ENCODE results near the gene ZNF385A. TPM values are rescaled to one million over a fixed set of nuclear protein-coding genes. Genes with fewer than 3 reads are reported as not detected.

The ZNF385A gene
- total and polyA plus RNA-seq, 4 donors = 4.1 to 27.6 (median 16.8) TPM

DNA sequence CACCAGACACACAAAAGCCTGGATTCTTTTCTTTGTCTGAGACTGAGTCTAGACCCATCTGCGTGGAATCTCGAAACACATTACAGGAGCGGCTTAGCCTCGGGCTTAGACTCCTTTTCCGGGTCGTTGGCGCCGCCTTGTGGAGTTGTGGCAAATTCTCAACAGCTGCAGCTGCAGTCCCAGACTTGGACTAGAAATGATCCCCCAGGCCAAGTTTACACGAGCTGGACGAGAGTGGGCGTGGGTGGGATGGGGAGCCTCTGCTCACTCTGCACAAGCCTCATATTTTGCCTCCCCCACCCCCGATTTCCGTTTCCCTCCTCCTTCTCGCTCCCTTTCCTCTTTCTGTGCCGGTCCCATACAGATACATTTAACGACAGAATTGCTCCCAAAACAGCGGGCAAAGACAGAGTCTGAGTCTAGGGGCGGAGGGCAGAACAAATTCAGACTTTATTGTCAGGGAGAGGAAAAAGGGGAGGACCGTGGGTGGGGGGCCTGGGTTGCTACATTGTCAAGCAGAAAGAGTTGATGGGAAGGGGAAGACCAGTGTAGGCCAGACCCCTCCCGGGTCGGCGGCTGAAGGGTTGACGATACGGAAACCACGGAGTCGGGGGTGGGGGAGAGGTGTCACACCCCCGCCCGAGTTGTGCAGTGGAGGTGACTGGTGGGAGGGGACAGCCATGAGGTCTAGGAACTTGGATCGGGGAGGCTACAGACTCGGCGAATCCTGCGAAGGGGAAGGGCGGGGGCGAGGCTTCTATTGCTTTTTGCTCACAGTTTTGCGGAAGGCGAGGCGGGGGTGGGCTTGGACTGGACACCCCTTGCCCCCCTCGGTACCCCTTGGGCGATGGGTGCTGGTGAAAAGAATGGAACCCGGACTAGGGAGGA, 15.6 kb downstream of the ZNF385A start:
- H3K36me3 ChIP-seq (ENCODE audit: control insufficient read depth in 1 of 2, insufficient read depth in 2 of 2, low read length in 1 of 2) = no peaks in the 10 kb centered on the region
- H3K27me3 ChIP-seq (ENCODE audit: control insufficient read depth in 1 of 2, insufficient read depth in 2 of 2, low read length in 1 of 2) = no peaks in the 10 kb centered on the region
- WGBS, 2 donors = 11 to 18% methylated on average over 40 of the region's 40 CpGs
- ATAC-seq (ENCODE audit: low FRiP score) (peak; percentile 86), DNase-seq (peak; percentile 95 to 98)
- H3K4me1 ChIP-seq (ENCODE audit: control insufficient read depth in 1 of 2, insufficient read depth in 2 of 2, low read length in 2 of 2) = no peaks in the 10 kb centered on the region
- H3K9me3 ChIP-seq (ENCODE audit: control insufficient read depth, low read length) = no peaks in the 10 kb centered on the region
- H3K27ac ChIP-seq (ENCODE audit: low read depth in 1 of 2, low read length in 2 of 2) = no peak overlapping the region
- H3K4me3 ChIP-seq (ENCODE audit: low read length in 2 of 2) = no peak overlapping the region
- intact Hi-C loops (cut with DNase I) = loop anchor here (10.0 kb wide), 1 partner anchor 114 kb away; no protein-coding TSS in a partner anchor

DNA sequence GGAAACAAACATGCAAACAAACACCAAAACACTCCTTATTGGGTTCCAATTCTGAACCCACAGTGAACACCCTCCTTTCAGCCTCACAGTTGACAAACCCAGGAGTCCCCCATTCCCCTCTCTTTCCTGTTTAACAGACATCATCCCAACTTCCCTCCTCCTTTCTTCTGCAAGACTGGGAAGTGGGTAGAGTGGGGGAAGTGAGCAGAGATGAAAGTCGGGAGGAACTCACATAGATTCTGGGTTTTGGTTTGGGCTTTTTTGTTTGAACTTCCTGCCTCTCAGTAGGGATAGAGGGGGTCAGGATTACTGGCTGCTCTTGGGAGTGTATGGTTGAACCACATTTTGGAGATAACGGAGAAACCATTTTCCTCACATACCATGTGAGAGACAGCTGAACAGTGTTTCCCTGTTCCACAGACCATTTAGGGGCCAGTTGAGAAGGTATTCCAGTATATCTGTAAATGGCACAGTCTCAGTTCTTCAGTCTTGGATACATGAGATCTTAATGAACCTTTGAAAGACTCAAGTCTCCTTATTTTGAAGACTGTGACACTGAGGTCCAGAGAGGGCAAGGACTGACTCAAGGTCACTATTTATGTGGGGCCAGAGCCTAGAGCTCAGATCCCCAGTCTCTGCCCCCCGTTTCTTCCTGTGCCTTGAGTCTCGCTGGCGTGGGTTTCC, 16.4 kb downstream of the ZNF385A start:
- no peaks in the 10 kb centered on the region for H3K9me3 ChIP-seq (ENCODE audit: control insufficient read depth, low read length)
- DNase-seq (no peak), ATAC-seq (ENCODE audit: low FRiP score) (no peak)
- no peaks in the 10 kb centered on the region for H3K4me1 ChIP-seq (ENCODE audit: control insufficient read depth in 1 of 2, insufficient read depth in 2 of 2, low read length in 2 of 2)
- no peaks in the 10 kb centered on the region for H3K27me3 ChIP-seq (ENCODE audit: control insufficient read depth in 1 of 2, insufficient read depth in 2 of 2, low read length in 1 of 2)
- H3K4me3 ChIP-seq (ENCODE audit: low read length in 2 of 2) = no peak overlapping the region
- intact Hi-C loops (cut with DNase I) = loop anchor here (10.0 kb wide), 1 partner anchor 113 kb away; no protein-coding TSS in a partner anchor
- 19 to 24% methylated on average over 5 of the region's 5 CpGs for WGBS, 2 donors
- H3K27ac ChIP-seq (ENCODE audit: low read depth in 1 of 2, low read length in 2 of 2) = no peak overlapping the region
- no peaks in the 10 kb centered on the region for H3K36me3 ChIP-seq (ENCODE audit: control insufficient read depth in 1 of 2, insufficient read depth in 2 of 2, low read length in 1 of 2)

DNA sequence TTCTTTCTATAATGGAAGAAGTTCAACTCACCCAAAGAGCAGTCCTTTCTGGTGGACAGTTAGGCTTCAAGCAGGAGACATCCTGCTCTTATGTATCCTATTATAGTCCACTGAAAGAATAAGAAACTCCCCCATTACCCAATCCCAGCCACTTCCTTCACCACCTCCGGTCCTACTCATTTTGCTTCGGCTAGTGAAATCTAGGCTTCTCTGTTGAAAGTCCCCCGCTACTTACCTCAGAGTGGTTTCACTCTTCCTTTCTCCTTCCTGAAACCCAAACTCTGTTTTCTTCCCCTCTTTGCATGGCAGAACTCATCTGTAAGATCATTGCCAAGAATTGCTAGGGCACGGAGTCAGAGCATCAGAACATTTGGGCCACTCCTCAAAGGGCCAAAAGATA, 20.1 kb downstream of the ZNF385A start, which contains the start of gene GPR84:
Gene GPR84, minus strand, starts transcription at position 74 of the 400 bp plus-strand sequence. CDS start 635 bp downstream, outside the sequence.
- H3K36me3 ChIP-seq (ENCODE audit: control insufficient read depth in 1 of 2, insufficient read depth in 2 of 2, low read length in 1 of 2) = no peaks in the 10 kb centered on the region
- no peak within 1 kb of the TSS for H3K4me3 ChIP-seq (ENCODE audit: low read length in 2 of 2)
- ATAC-seq (ENCODE audit: low FRiP score) (no peak), DNase-seq (no peak)
- H3K27me3 ChIP-seq (ENCODE audit: control insufficient read depth in 1 of 2, insufficient read depth in 2 of 2, low read length in 1 of 2) = no peaks in the 10 kb centered on the region
- H3K4me1 ChIP-seq (ENCODE audit: control insufficient read depth in 1 of 2, insufficient read depth in 2 of 2, low read length in 2 of 2) = no peaks in the 10 kb centered on the region
- H3K9me3 ChIP-seq (ENCODE audit: control insufficient read depth, low read length) = no peaks in the 10 kb centered on the region
- intact Hi-C loops (cut with DNase I) = loop anchor here (5.0 to 10.0 kb wide), 2 partner anchors 67 to 110 kb away; no protein-coding TSS in a partner anchor
- no peak within 1 kb of the TSS for H3K27ac ChIP-seq (ENCODE audit: low read depth in 1 of 2, low read length in 2 of 2)
- 76 to 80% methylated on average over 4 of the region's 4 CpGs for WGBS, 2 donors

DNA sequence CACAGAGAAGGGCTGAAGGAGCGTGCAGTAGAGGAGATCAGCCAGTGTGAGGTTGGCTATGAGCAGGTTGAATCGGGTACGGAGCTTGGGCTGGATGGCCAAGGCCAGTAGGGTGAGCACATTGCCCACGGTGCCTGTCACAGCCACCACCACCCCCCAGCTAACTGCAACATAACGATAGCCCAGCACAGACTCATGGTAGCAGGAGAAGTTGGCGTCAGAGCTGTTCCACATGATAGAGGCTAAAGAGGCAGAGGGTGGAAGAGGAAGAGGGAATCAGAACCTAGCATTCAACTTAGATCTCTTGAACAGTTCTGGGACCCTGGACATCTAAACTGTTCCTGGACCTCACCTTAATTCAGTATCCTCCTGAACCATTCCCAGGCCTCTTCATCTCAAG, 20.9 kb downstream of the ZNF385A start:
- WGBS, 2 donors = 85 to 90% methylated on average over 6 of the region's 6 CpGs
- intact Hi-C loops (cut with DNase I) = loop anchor here (5.0 to 10.0 kb wide), 2 partner anchors 66 to 109 kb away; no protein-coding TSS in a partner anchor
- no peak for ATAC-seq (ENCODE audit: low FRiP score)

DNA sequence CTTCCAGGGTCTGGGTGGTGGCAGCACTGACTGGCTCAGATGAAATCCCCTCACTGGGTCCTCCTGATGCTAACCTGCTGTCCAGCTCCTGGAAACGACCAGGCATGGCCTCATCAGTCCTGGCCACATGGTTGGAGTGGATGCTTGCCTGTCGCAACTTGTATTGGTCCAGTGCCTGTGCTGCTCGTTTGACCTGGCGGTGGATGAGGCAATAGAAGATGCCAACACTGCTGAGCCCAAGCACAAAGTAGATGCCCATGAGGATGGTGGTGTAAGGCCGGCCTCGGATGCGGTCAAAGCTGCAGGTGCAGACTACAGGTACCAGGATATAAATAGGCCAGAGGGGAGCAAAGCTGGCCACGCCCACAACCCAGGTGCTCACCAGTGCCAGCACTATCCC, 21.5 kb downstream of the ZNF385A start:
- peak in 1 of 2 donors; percentile 49 for DNase-seq
- no peaks in the 10 kb centered on the region for H3K36me3 ChIP-seq (ENCODE audit: control insufficient read depth in 1 of 2, insufficient read depth in 2 of 2, low read length in 1 of 2)
- H3K27me3 ChIP-seq (ENCODE audit: control insufficient read depth in 1 of 2, insufficient read depth in 2 of 2, low read length in 1 of 2) = no peaks in the 10 kb centered on the region
- H3K27ac ChIP-seq (ENCODE audit: low read depth in 1 of 2, low read length in 2 of 2) = no peak overlapping the region
- no peaks in the 10 kb centered on the region for H3K9me3 ChIP-seq (ENCODE audit: control insufficient read depth, low read length)
- H3K4me1 ChIP-seq (ENCODE audit: control insufficient read depth in 1 of 2, insufficient read depth in 2 of 2, low read length in 2 of 2) = no peaks in the 10 kb centered on the region
- no peak overlapping the region for H3K4me3 ChIP-seq (ENCODE audit: low read length in 2 of 2)
- no peak for ATAC-seq (ENCODE audit: low FRiP score)
- WGBS, 2 donors = 80 to 82% methylated on average over 8 of the region's 8 CpGs
- intact Hi-C loops (cut with DNase I) = loop anchor here (5.0 to 10.0 kb wide), 2 partner anchors 66 to 108 kb away; no protein-coding TSS in a partner anchor

More for the DNA sequence above, 20.9 kb downstream of the ZNF385A start:
- Histone ChIP-seq H3K36me3 (ENCODE audit: control insufficient read depth in 1 of 2, insufficient read depth in 2 of 2, low read length in 1 of 2) (no peaks in the 10 kb centered on the region), H3K4me1 (ENCODE audit: control insufficient read depth in 1 of 2, insufficient read depth in 2 of 2, low read length in 2 of 2) (no peaks in the 10 kb centered on the region), H3K27me3 (ENCODE audit: control insufficient read depth in 1 of 2, insufficient read depth in 2 of 2, low read length in 1 of 2) (no peaks in the 10 kb centered on the region), H3K27ac (ENCODE audit: low read depth in 1 of 2, low read length in 2 of 2) (no peak overlapping the region), H3K4me3 (ENCODE audit: low read length in 2 of 2) (no peak overlapping the region), H3K9me3 (ENCODE audit: control insufficient read depth, low read length) (no peaks in the 10 kb centered on the region)
- DNase-seq = no peak

DNA sequence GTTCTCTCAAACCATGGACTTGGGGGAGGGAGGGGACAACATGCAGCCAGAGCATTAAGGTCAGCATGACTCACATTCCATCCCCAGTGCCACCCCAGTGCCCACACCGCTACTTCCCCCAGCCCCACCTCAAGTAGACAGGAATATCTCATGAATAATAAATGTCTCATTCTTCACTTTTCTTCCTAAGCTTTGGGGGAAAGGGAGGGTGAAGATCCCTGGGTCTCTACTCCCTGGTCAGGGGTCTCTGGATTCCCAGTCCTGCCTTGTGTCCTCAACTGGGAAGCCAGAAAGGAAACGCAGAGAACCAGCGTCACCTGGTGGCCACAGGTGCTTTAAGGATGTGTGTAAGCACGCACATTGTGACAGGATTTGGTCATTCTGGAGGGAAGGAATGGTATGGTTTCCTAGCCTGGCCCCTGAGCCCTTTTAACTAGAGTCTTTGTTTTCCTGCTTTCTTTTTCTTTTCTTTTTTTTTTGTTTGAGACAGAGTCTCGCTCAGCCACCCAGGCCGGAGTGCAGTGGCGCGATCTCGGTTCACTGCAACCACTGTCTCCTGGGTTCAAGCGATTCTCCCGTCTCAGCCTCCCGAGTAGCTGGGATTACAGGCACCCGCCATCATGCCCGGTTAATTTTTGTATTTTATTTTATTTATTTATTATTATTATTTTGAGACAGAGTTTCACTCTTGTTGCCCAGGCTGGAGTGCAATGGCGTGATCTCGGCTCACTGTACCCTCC, 23.6 kb downstream of the ZNF385A start:
- DNase-seq = peak; percentile 82 to 89

GRCh38 chr12:54359762-54360351, 24.7 kb downstream of the ZNF385A start:
- no peaks in the 10 kb centered on the region for H3K9me3 ChIP-seq (ENCODE audit: control insufficient read depth, low read length)
- H3K4me3 ChIP-seq (ENCODE audit: low read length in 2 of 2) = peak overlapping the region; percentile 4 to 40
- H3K27ac ChIP-seq (ENCODE audit: low read depth in 1 of 2, low read length in 2 of 2) = peak overlapping the region; percentile 9 to 75
- DNase-seq (no peak), ATAC-seq (ENCODE audit: low FRiP score) (no peak)
- intact Hi-C loops (cut with DNase I) = loop anchor here (2.0 to 10.0 kb wide), 5 partner anchors 23 to 143 kb away; no protein-coding TSS in a partner anchor
- 41 to 47% methylated on average over 9 of the region's 9 CpGs for WGBS, 2 donors
- H3K27me3 ChIP-seq (ENCODE audit: control insufficient read depth in 1 of 2, insufficient read depth in 2 of 2, low read length in 1 of 2) = no peaks in the 10 kb centered on the region
- no peaks in the 10 kb centered on the region for H3K36me3 ChIP-seq (ENCODE audit: control insufficient read depth in 1 of 2, insufficient read depth in 2 of 2, low read length in 1 of 2)
- no peaks in the 10 kb centered on the region for H3K4me1 ChIP-seq (ENCODE audit: control insufficient read depth in 1 of 2, insufficient read depth in 2 of 2, low read length in 2 of 2)

More for the DNA sequence above, 23.6 kb downstream of the ZNF385A start:
- Histone ChIP-seq H3K4me3 (ENCODE audit: low read length in 2 of 2) (no peak overlapping the region), H3K27ac (ENCODE audit: low read depth in 1 of 2, low read length in 2 of 2) (no peak overlapping the region), H3K4me1 (ENCODE audit: control insufficient read depth in 1 of 2, insufficient read depth in 2 of 2, low read length in 2 of 2) (no peaks in the 10 kb centered on the region), H3K9me3 (ENCODE audit: control insufficient read depth, low read length) (no peaks in the 10 kb centered on the region), H3K36me3 (ENCODE audit: control insufficient read depth in 1 of 2, insufficient read depth in 2 of 2, low read length in 1 of 2) (no peaks in the 10 kb centered on the region), H3K27me3 (ENCODE audit: control insufficient read depth in 1 of 2, insufficient read depth in 2 of 2, low read length in 1 of 2) (no peaks in the 10 kb centered on the region)
- peak; percentile 57 for ATAC-seq (ENCODE audit: low FRiP score)
- intact Hi-C loops (cut with DNase I) = loop anchor here (2.0 to 10.0 kb wide), 3 partner anchors 64 to 140 kb away; no protein-coding TSS in a partner anchor
- 51 to 53% methylated on average over 16 of the region's 16 CpGs for WGBS, 2 donors
